IMR-90 (cell line): ENCODE data around the gene GSTM1. TPM values are rescaled to one million over a fixed set of nuclear protein-coding genes. Genes with fewer than 3 reads are reported as not detected.
"Not testable (repeated sequence)": the region's sequence is repeated elsewhere in the genome, so short reads cannot be mapped to it uniquely, and the experiment has no call there.

Experiments
- ATAC-seq: fragments of 200-7000 bp; cut with Tn5 transposase; 2 replicates; pipeline ENCODE4 v1.9.1; 2020; ENCODE audit warnings: low read depth, mild to moderate bottlenecking, moderate library complexity
- BruUV-seq: library from RNA; stranded (reverse); fragments of 400-500 nt; replicated peaks from 2 replicates; lab custom pipeline; 2021; lab: Mats Ljungman, UMichigan
- CTCF ChIA-PET: fragments of 300-600 bp; formaldehyde crosslinking; extraction: SDS; loops from one replicate; lab custom pipeline; 2021; ENCODE audit warnings: antibody characterized with exemption; lab: Yijun Ruan, JAX
- POLR2A ChIA-PET: fragments of 300-600 bp; sonication (Branson Sonifier 250); formaldehyde crosslinking; loops from one replicate; lab custom pipeline; 2022; ENCODE audit warnings: antibody characterized with exemption; ENCODE audit not compliant: unreplicated experiment; lab: Charles Lee
- DNase-seq: peaks from one replicate; pipeline ENCODE4 v3.0.0; 2013
- H2AFZ ChIP-seq: replicated peaks from 2 replicates; pipeline ENCODE3; 2013; ENCODE audit warnings: low read length, mild to moderate bottlenecking; ENCODE audit not compliant: poor library complexity
- H2AK5ac ChIP-seq: 2 replicates; pipeline ENCODE4 v1.6.1; 2013; ENCODE audit warnings: low read depth, low read length, inconsistent platforms
- H2AK9ac ChIP-seq: replicated peaks from 2 replicates; pipeline ENCODE3; 2013; ENCODE audit warnings: mild to moderate bottlenecking, low read depth, low read length, moderate library complexity; ENCODE audit not compliant: poor library complexity
- H2BK120ac ChIP-seq: 2 replicates; pipeline ENCODE4 v1.6.1; 2013; ENCODE audit warnings: low read depth, low read length, inconsistent platforms
- H2BK15ac ChIP-seq: 3 replicates; pipeline ENCODE4 v1.6.1; 2013; ENCODE audit warnings: low read depth, low read length, inconsistent platforms
- H2BK20ac ChIP-seq: 2 replicates; pipeline ENCODE4 v1.6.1; 2013; ENCODE audit warnings: low read depth, mild to moderate bottlenecking, inconsistent platforms, low read length, moderate library complexity
- H2BK5ac ChIP-seq: 2 replicates; pipeline ENCODE4 v1.6.1; 2013; ENCODE audit warnings: mild to moderate bottlenecking, low read depth, low read length, inconsistent platforms; ENCODE audit not compliant: poor library complexity, severe bottlenecking
- H3K14ac ChIP-seq: replicated peaks from 2 replicates; pipeline ENCODE4 v1.6.1; 2013; ENCODE audit warnings: low read depth, low read length, inconsistent platforms
- H3K18ac ChIP-seq: 2 replicates; pipeline ENCODE4 v1.6.1; 2013; ENCODE audit warnings: low read depth, low read length, control low read depth
- H3K23ac ChIP-seq: 2 replicates; pipeline ENCODE4 v1.6.1; 2013; ENCODE audit warnings: low read depth, low read length, inconsistent platforms
- H3K27ac ChIP-seq: 2 replicates; pipeline ENCODE4 v1.5.1; 2013; ENCODE audit warnings: mild to moderate bottlenecking, control low read depth, low read length; ENCODE audit not compliant: insufficient read depth
- H3K27me3 ChIP-seq: 2 replicates; pipeline ENCODE4 v1.6.1; 2013; ENCODE audit warnings: low read length; ENCODE audit not compliant: control insufficient read depth, insufficient read depth
- H3K36me3 ChIP-seq: 2 replicates; pipeline ENCODE4 v1.6.1; 2013; ENCODE audit warnings: low read length, mixed read lengths; ENCODE audit not compliant: control insufficient read depth, insufficient read depth
- H3K4ac ChIP-seq: 2 replicates; pipeline ENCODE4 v1.6.1; 2013; ENCODE audit warnings: low read depth, low read length, inconsistent platforms
- H3K4me1 ChIP-seq: 2 replicates; pipeline ENCODE4 v1.6.1; 2013; ENCODE audit warnings: low read length, mixed read lengths; ENCODE audit not compliant: control insufficient read depth, insufficient read depth
- H3K4me2 ChIP-seq: 2 replicates; pipeline ENCODE4 v1.6.1; 2013; ENCODE audit warnings: low read depth, mild to moderate bottlenecking, control low read depth, low read length, moderate library complexity
- H3K4me3 ChIP-seq: 2 replicates; pipeline ENCODE4 v1.5.1; 2013; ENCODE audit warnings: low read depth, mild to moderate bottlenecking, control low read depth, low read length, moderate library complexity; ENCODE audit not compliant: insufficient read depth
- H3K56ac ChIP-seq: 2 replicates; pipeline ENCODE4 v1.6.1; 2013; ENCODE audit warnings: low read length, inconsistent platforms; ENCODE audit not compliant: insufficient read depth; ENCODE audit errors: extremely low read depth
- H3K79me1 ChIP-seq, 2 experiments: 2 replicates each; pipeline ENCODE4 v1.6.1; 2013; ENCODE audit warnings: low read length in 2 of 2, inconsistent platforms in 1 of 2, low read depth in 1 of 2
- H3K9ac ChIP-seq: 2 replicates; pipeline ENCODE4 v1.6.1; 2013; ENCODE audit warnings: low read depth, low read length, control low read depth
- H3K9me1 ChIP-seq: 2 replicates; pipeline ENCODE4 v1.6.1; 2013; ENCODE audit warnings: low read length, inconsistent platforms; ENCODE audit not compliant: insufficient read depth
- H3K9me3 ChIP-seq: 2 replicates; pipeline ENCODE4 v1.6.1; 2013; ENCODE audit warnings: low read length; ENCODE audit not compliant: control insufficient read depth, insufficient read depth
- H4K20me1 ChIP-seq: 2 replicates; pipeline ENCODE4 v1.6.1; 2013; ENCODE audit warnings: low read length, inconsistent platforms; ENCODE audit not compliant: insufficient read depth
- H4K5ac ChIP-seq: 2 replicates; pipeline ENCODE4 v1.6.1; 2013; ENCODE audit warnings: mild to moderate bottlenecking, low read depth, low read length, control low read depth
- H4K8ac ChIP-seq, 2 experiments: 2 replicates each; pipeline ENCODE4 v1.6.1; 2013; ENCODE audit warnings: low read depth in 2 of 2, low read length in 2 of 2, control low read depth in 1 of 2, inconsistent platforms in 1 of 2
- H4K91ac ChIP-seq: 2 replicates; pipeline ENCODE4 v1.6.1; 2013; ENCODE audit warnings: low read depth, low read length, inconsistent platforms; ENCODE audit not compliant: insufficient read depth
- NFE2L2 ChIP-seq: fragments of 150-350 bp; IDR thresholded peaks from 2 replicates; pipeline ENCODE4 v1.6.1; 2016; ENCODE audit warnings: low read depth, mild to moderate bottlenecking, low read length
- WGBS, 2 experiments: methylation state at CpG; one replicate each; pipeline versions ENCODE4 v1.1.5 to v1.1.7; 2013; ENCODE audit warnings: missing lambda C conversion rate in 2 of 2; ENCODE audit not compliant: insufficient read length in 1 of 2; ENCODE audit errors: extremely low coverage in 2 of 2; 5-methylcytosine and 5-hydroxymethylcytosine counted together
- dilution Hi-C: fragments of 300-500 bp; cut with HindIII; formaldehyde crosslinking; loops from one replicate; pipeline ENCODE4 v1.14.3; 2018; ENCODE audit warnings: low sequenced_read_pairs; ENCODE audit not compliant: unreplicated experiment
- in situ Hi-C: fragments of 300-500 bp; cut with MboI; formaldehyde crosslinking; loops from 3 replicates; pipeline ENCODE4 v1.14.3; 2019; ENCODE audit warnings: low sequenced_read_pairs, inconsistent platforms, mixed read lengths
- intact Hi-C: fragments of 100-400 bp; cut with micrococcal nuclease; formaldehyde crosslinking; loops from 2 replicates; pipeline ENCODE4 v1.10.0; 2022
- polyA plus RNA-seq, 3 experiments: library from polyadenylated mRNA; depleted of rRNA; stranded (reverse); fragments of >200 nt; gene quantifications; 2 replicates each; pipeline ENCODE4 v1.2.3, GENCODE V29; 2012; ENCODE audit warnings: low replicate concordance in 1 of 3
- total RNA-seq: library from RNA; depleted of rRNA; stranded (reverse); fragments of >200 nt; gene quantifications from 2 replicates; pipeline ENCODE4 v1.2.3, GENCODE V29; 2012

GSTM1 gene
- total and polyA plus RNA-seq, 2 of the 4 experiments (the other 2 are of a cell fraction) = not detected

DNA sequence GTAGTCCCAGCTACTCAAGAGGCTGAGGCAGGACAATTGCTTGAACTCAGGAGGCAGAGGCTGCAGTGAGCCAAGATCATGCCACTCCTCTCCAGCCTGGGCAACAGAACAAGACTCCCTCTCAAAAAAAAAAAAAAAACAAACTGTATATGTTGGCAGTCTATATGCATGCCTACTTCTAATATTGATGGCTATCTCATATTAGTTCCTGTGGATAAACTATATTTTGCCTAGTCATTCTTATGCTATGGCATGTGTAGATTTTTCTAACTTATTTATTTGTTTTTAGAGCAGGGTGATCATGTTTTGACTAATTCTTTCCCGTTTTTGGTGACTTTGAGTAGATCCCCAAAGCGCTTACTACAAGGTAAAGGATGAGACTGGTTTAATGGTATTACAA, 9.0 kb upstream of the GSTM1 start:
- H3K79me1 ChIP-seq, H3K56ac ChIP-seq, dilution Hi-C loops, H2BK120ac ChIP-seq, H4K20me1 ChIP-seq, H2BK20ac ChIP-seq, H2BK5ac ChIP-seq, H3K9me3 ChIP-seq, H3K27ac ChIP-seq, H3K4me3 ChIP-seq, H3K27me3 ChIP-seq, H3K9me1 ChIP-seq, H3K4me2 ChIP-seq, H4K5ac ChIP-seq, ATAC-seq, CTCF ChIA-PET, H3K4me1 ChIP-seq, H4K8ac ChIP-seq, H3K18ac ChIP-seq, H3K4ac ChIP-seq, H3K36me3 ChIP-seq, in situ Hi-C loops, H4K91ac ChIP-seq, H2BK15ac ChIP-seq, BruUV-seq, H3K9ac ChIP-seq, POLR2A ChIA-PET, H3K14ac ChIP-seq, H2AFZ ChIP-seq, H2AK5ac ChIP-seq, H2AK9ac ChIP-seq, H3K23ac ChIP-seq: not testable (repeated sequence)
- intact Hi-C loops = loop anchor here (5.0 kb wide), 1 partner anchor 44 kb away; no protein-coding TSS in a partner anchor
- 0 out of 2 replicates have a peak, but pooled peaks have one; percentile 53 for TF ChIP-seq NFE2L2
- peak; percentile 0 for DNase-seq
- WGBS, 2 experiments = no CpG with 5 or more reads among the region's 2 CpGs

DNA sequence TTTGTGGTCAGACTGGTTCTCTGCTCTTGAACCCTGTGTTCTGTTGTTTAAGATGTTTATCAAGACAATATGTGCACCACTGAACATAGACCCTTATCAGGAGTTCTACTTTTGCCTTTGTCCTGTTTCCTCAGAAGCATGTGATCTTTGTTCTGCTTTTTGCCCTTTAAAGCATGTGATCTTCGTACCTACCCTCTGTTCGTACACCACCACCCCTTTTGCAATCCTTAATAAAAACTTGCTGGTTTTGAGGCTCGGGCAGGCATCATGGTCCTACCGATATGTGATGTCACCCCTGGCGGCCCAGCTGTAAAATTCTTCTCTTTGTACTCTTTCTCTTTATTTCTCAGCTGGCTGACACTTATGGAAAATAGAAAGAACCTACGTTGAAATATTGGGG, 2.8 kb upstream of the GSTM1 start:
- H4K91ac ChIP-seq, H3K9ac ChIP-seq, H3K56ac ChIP-seq, intact Hi-C loops, H4K8ac ChIP-seq, H3K27me3 ChIP-seq, H2BK20ac ChIP-seq, H3K18ac ChIP-seq, in situ Hi-C loops, DNase-seq, H3K4me2 ChIP-seq, H4K5ac ChIP-seq, H3K4me3 ChIP-seq, H2BK120ac ChIP-seq, H2BK15ac ChIP-seq, H2AK5ac ChIP-seq, H3K9me3 ChIP-seq, H2BK5ac ChIP-seq, CTCF ChIA-PET, BruUV-seq, H3K79me1 ChIP-seq, H3K14ac ChIP-seq, H2AK9ac ChIP-seq, H2AFZ ChIP-seq, H3K4ac ChIP-seq, POLR2A ChIA-PET, ATAC-seq, H3K23ac ChIP-seq, dilution Hi-C loops, H3K9me1 ChIP-seq, H3K36me3 ChIP-seq, H4K20me1 ChIP-seq, H3K27ac ChIP-seq, H3K4me1 ChIP-seq: not testable (repeated sequence)
- no CpG with 5 or more reads among the region's 6 CpGs for WGBS, 2 experiments
